Rectal smooth muscle tissue (tissue), 1 donor: Measurements from ENCODE around the gene PWWP2B.

ENCODE experiments used
- H3K27ac ChIP-seq: one replicate; pipeline ENCODE4 v1.7.0; 2013; ENCODE audit warnings: low read depth, low read length, inconsistent platforms
- H3K27me3 ChIP-seq: one replicate; pipeline ENCODE4 v1.7.0; 2013; ENCODE audit warnings: low read length; ENCODE audit not compliant: control insufficient read depth, insufficient read depth
- H3K36me3 ChIP-seq: one replicate; pipeline ENCODE4 v1.7.0; 2013; ENCODE audit warnings: low read length; ENCODE audit not compliant: control insufficient read depth, insufficient read depth
- H3K4me1 ChIP-seq: one replicate; pipeline ENCODE4 v1.7.0; 2013; ENCODE audit warnings: low read length; ENCODE audit not compliant: control insufficient read depth, insufficient read depth
- H3K4me3 ChIP-seq: one replicate; pipeline ENCODE4 v1.7.0; 2013; ENCODE audit warnings: low read length
- H3K9ac ChIP-seq: one replicate; pipeline ENCODE4 v1.7.0; 2013; ENCODE audit warnings: low read length

Gene PWWP2B

GRCh38 chr10:132458071-132458585 lies 61.1 kb downstream of the PWWP2B start:
- no peak overlapping the region for H3K4me3 ChIP-seq
- H3K27ac ChIP-seq: no peak overlapping the region
- H3K27me3 ChIP-seq: no peaks in the 10 kb centered on the region
- no peak overlapping the region for H3K9ac ChIP-seq
- H3K36me3 ChIP-seq: no peaks in the 10 kb centered on the region
- H3K4me1 ChIP-seq: no peaks in the 10 kb centered on the region

DNA sequence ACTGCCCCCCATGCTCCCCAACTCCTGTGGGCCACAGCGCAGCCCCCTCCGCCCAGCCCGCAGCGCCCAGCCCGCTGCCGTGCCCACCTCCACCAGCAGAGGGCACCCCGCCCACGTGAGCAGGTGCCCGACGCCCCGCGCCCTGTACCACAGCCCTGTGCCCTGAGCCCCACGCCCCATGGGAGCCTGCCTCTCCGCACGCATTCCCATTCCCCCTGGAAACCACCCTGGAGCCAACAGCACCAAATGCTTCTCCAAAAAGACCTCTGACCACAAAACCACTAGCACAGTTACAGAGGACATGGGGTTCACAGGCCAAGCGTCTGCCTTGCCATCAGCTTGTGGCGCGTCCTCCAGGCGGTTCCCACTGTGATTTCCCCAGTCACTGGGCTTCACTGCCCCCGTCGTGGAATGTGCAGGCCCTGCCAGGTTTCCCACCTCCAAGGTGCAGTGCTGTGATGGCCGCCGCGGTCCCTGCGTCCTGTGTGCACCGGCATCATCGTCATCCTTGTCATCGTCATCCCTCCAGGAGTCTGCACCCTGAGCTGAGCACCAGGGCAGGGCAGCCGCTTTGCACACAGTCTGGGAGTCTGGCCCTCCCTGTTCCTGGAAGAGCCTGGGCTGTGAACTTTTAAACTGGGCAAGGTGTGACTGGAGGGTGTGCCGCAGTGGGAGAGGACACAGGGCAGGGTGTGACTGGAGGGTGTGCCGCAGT lies 61.7 kb downstream of the PWWP2B start:
- no peak overlapping the region for H3K9ac ChIP-seq

GRCh38 chr10:132459301-132460003 lies 62.5 kb downstream of the PWWP2B start:
- no peak overlapping the region for H3K4me3 ChIP-seq
- no peaks in the 10 kb centered on the region for H3K27me3 ChIP-seq
- no peak overlapping the region for H3K27ac ChIP-seq
- peaks cover 10% of the 10 kb centered on the region for H3K4me1 ChIP-seq
- no peaks in the 10 kb centered on the region for H3K36me3 ChIP-seq
- H3K9ac ChIP-seq: no peak overlapping the region

More for the DNA sequence above, 61.7 kb downstream of the PWWP2B start:
- Histone ChIP-seq H3K4me1 (peaks cover 3% of the 10 kb centered on the region), H3K4me3 (no peak overlapping the region), H3K27me3 (no peaks in the 10 kb centered on the region), H3K27ac (no peak overlapping the region), H3K36me3 (no peaks in the 10 kb centered on the region)

DNA sequence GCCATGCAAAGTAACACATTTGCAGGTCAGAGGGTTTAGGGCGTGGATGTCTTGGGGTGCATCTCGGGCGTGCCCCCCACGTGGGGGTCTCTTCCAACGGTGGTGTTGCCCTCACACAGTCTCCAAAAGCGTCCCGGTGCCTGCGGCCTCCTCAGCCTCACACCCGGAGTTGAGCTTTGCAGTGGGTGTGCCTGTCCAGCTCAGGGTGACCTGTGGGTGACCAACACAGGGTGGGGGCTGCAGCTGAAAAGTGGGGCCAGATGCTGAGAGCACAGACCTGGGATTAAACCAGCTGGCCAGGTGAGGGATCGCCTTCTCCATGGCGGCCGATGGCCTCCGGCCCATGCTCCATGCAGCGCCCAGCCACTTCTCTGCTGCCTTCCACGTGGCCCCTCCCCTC lies 63.1 kb downstream of the PWWP2B start:
- H3K36me3 ChIP-seq: no peaks in the 10 kb centered on the region
- H3K27ac ChIP-seq: no peak overlapping the region
- peaks cover 16% of the 10 kb centered on the region for H3K4me1 ChIP-seq
- no peak overlapping the region for H3K9ac ChIP-seq
- H3K4me3 ChIP-seq: no peak overlapping the region
- no peaks in the 10 kb centered on the region for H3K27me3 ChIP-seq

GRCh38 chr10:132460691-132461090 lies 63.7 kb downstream of the PWWP2B start:
- no peak overlapping the region for H3K4me3 ChIP-seq
- no peak overlapping the region for H3K27ac ChIP-seq
- peaks cover 19% of the 10 kb centered on the region for H3K4me1 ChIP-seq
- H3K36me3 ChIP-seq: no peaks in the 10 kb centered on the region
- no peak overlapping the region for H3K9ac ChIP-seq
- H3K27me3 ChIP-seq: no peaks in the 10 kb centered on the region

DNA sequence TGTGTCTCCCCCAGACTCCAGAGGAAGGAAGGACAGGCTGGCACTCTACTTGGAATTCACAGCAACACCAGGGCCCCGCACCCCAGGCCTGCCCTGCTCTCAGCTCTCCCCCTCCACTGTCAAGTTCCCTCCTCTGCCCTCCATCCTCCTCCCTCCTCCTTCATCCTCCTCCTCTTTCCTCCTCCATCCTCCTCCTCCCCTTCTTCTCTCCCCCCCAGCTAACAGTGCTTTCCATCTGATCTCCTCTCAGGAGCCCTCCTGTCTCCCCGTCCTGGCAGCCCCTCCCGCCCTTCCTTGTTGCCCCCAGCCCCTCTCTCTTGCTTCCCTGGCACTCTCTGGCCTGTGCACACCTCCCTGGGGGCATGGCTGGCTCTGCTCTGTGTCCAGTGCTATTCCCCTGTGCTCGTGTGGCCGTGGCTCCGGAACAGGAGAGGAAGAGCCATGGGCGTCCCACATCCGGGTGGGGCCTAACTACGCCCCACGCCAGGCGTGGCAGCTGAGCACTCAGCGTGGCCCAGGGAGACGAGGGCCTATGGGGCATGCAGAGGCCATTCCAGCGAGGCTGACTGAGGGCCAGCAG lies 64.2 kb downstream of the PWWP2B start:
- H3K27me3 ChIP-seq: no peaks in the 10 kb centered on the region
- H3K27ac ChIP-seq: no peak overlapping the region
- no peak overlapping the region for H3K4me3 ChIP-seq
- H3K36me3 ChIP-seq: no peaks in the 10 kb centered on the region
- H3K4me1 ChIP-seq: peaks cover 19% of the 10 kb centered on the region
- no peak overlapping the region for H3K9ac ChIP-seq

DNA sequence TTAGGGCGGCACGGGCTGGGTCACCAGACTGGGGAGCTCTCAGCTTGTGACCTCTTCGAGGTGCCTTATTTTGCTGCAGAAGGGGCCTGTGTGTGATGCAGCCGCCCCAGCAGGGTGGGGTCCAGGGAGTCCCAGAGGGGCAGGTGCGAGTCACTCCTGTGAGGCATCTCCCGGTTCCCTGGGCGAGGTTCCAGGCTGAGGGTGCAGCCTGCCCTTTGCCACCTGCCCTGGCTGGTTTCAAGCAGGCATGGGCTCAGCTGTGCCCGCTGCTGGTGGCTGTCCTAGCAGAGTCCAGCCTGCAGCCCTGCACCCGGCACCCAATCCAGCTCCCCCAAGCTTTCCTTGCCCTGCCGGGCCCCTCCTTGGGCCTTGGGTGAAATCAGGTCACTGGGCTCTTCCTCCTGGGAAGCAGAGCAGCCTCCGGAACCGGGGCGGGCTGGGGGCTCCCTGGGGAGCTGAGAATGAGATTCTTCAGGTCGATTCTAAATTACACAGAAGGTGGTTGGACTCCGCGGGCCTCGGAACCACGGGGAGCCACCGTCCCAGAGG lies 64.8 kb downstream of the PWWP2B start:
- no peaks in the 10 kb centered on the region for H3K36me3 ChIP-seq
- H3K27me3 ChIP-seq: no peaks in the 10 kb centered on the region
- H3K4me3 ChIP-seq: no peak overlapping the region
- no peak overlapping the region for H3K9ac ChIP-seq
- H3K27ac ChIP-seq: no peak overlapping the region
- H3K4me1 ChIP-seq: peaks cover 19% of the 10 kb centered on the region

DNA sequence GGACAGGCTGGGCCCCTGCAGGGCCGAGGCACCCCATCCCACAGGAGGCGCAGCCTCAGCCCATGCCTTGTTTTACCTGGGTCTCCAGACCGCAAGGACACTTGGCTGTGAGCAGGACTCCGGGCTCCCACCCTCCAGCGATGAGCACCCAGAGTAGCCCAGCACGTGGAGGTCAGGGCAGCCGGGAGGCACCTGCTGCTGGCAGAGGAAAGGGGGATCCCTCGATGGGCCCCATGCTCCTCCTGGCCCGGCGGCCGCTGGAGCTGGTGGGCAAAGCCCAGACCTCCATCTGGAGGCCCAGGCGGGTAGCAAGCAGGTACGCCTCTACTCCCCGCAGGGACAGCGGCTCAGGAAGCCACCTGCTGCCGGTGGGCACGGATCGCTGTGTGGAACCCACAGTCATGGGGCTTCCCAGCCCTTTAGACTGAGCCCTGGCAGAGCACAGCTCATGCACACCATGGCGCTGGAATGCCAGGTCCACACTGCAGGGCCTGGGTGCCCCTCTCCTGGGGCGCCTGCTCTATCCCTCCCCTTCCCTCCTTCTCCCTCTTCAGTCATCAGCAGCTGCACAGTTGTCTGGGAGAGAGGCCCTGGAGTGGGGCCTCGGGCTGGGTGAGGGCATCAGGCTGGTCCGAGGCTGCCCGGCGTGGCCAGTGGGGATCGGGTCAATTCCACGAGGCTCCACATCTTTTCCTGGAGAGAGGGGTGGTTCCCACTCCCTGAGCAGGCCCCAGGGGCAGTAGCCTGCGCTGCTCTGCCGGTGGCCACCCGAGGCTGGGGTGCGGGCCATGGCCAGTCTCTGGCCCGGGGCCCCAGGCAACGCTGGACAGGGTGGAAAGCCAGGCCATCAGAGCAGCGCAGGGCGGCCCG lies 65.7 kb downstream of the PWWP2B start:
- H3K27ac ChIP-seq: no peak overlapping the region
- H3K4me1 ChIP-seq: peaks cover 22% of the 10 kb centered on the region
- no peaks in the 10 kb centered on the region for H3K27me3 ChIP-seq
- H3K36me3 ChIP-seq: no peaks in the 10 kb centered on the region
- H3K4me3 ChIP-seq: no peak overlapping the region
- H3K9ac ChIP-seq: no peak overlapping the region

DNA sequence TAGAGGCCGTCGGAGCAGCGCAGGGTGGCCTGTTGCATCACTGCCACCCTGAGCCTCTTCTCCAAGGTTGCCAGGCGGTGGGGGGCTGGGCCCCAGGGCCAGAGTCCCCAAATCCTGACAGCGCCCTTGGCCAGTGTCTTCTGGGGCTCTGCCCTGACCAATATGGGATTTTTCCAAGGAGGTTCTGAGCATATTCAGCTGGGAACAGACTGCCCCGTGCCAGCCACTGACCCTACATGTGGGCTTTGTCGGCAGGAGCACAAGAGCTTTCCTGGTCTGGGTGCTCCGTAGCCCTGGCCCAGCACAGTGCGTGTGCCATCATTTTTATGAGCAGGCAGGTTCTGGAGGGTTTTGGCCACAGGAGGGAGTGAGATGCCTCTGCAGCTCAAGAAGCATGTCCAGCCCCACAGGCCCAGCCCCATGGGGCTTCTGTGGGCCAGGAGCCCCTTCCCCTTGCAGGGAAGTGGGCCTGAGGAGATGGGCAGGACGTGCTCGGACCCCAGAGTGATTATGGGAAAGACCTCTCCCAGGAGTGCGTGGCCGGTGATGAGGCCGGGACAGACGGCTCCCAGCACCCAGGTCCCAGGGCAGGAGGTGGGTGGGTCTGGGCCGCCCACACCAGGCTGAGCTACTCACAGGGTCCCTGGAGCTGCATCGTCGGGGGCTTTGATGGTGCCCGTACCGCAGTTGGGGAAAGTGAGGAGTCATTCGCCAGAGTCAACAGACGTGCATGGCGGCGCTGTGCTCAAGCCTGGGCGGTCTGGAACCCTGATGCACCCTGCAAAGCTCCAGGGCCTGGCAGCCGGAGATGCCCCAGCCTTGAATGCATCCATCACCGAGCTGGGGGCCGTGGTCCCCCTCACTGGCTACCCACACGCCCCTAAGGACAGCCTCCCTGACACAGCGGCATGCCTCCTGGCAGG lies 66.6 kb downstream of the PWWP2B start:
- no peaks in the 10 kb centered on the region for H3K36me3 ChIP-seq
- H3K4me3 ChIP-seq: no peak overlapping the region
- H3K9ac ChIP-seq: no peak overlapping the region
- no peaks in the 10 kb centered on the region for H3K27me3 ChIP-seq
- H3K4me1 ChIP-seq: peaks cover 25% of the 10 kb centered on the region
- H3K27ac ChIP-seq: peak overlapping the region; percentile 99

DNA sequence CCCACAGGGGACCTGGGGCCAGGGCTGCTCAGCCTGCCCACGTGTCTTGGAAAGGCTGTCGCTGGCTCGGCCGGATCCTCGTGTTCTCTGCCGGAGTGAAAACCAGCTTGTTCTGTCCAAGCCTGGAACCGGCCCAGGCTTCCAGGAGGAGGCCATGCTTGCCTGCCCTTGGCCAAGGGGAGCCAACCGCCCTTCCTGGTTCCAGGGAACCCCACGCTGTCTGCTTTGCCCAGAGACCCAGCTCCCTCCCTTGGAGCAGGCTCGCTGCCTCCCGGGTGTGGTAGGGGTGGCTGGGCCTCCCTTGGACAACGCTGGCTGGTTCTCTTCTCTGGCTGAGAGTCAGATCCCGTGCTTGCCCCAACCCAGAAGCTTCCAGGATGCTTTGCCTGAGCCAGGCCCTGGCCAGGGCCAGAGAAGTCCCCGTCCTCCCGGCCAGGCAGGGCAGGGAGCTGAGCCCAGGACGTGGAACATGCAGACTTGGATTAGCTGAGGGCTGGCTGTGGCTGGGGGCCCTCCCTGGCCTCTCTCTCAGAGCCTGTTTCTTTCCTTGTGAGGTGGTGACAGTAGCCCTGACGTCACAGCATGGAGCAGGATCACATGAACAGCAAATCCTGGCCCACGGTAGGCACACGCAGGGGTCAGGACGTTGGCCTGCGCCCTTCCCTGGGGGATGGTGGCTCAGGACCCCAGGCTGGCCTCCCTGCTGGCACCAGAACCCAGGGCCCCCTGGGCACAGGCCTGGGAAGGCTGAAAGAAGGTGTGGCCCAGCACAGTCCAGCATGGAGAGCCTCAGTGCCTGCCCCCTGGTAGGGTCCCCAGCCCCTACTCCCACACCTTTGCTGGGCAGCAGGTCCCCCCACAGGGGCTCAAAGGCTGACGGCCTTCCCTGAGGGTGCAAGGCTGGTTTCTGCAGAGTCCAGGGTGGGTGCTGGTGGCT lies 67.5 kb downstream of the PWWP2B start:
- no peak overlapping the region for H3K4me3 ChIP-seq
- H3K9ac ChIP-seq: no peak overlapping the region
- no peaks in the 10 kb centered on the region for H3K27me3 ChIP-seq
- no peaks in the 10 kb centered on the region for H3K36me3 ChIP-seq
- H3K4me1 ChIP-seq: peaks cover 32% of the 10 kb centered on the region
- H3K27ac ChIP-seq: peak overlapping the region; percentile 99
